Astrocyte of the spinal cord (primary cell): Measurements from ENCODE around the gene RCBTB2.

Source experiments
- DNase-seq: peaks from one replicate; pipeline ENCODE4 v3.0.0; 2011; ENCODE audit warnings: low read depth, low spot score
- H3K4me3 ChIP-seq: 2 replicates; pipeline ENCODE4 v1.5.1; 2011; ENCODE audit warnings: low read depth, mild to moderate bottlenecking, low read length, moderate library complexity
- in situ Hi-C: cut with HindIII; loops from 2 replicates; pipeline ENCODE4 v1.10.0; 2017; ENCODE audit warnings: low sequenced_read_pairs
- TF ChIP-seq, protein P1 (sequence below): IDR thresholded peaks from 2 replicates; pipeline ENCODE4 v1.5.1; 2012; ENCODE audit warnings: low read depth, mild to moderate bottlenecking, low read length, inconsistent platforms

Gene RCBTB2

DNA sequence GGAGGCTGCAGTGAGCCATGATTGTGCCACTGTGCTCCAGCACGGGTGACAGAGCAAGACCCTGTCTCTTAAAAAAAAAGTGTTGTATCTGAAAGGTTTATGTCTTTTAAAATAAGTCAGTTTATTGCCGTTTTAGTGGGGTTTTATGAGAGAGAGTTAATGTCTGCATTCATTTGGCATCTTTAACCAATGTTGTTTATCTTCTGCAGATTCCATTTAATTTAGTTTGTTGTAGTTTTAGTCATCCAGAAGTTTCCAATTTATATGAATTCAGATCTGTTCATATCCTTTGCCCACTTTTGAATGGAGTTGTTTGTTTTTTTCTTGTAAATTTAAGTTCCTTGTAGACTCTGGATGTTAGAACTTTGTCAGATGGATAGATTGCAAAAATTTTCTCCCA is 83.2 kb downstream of the RCBTB2 start:
- no peak overlapping the region for H3K4me3 ChIP-seq
- TF ChIP-seq, protein P1, sequence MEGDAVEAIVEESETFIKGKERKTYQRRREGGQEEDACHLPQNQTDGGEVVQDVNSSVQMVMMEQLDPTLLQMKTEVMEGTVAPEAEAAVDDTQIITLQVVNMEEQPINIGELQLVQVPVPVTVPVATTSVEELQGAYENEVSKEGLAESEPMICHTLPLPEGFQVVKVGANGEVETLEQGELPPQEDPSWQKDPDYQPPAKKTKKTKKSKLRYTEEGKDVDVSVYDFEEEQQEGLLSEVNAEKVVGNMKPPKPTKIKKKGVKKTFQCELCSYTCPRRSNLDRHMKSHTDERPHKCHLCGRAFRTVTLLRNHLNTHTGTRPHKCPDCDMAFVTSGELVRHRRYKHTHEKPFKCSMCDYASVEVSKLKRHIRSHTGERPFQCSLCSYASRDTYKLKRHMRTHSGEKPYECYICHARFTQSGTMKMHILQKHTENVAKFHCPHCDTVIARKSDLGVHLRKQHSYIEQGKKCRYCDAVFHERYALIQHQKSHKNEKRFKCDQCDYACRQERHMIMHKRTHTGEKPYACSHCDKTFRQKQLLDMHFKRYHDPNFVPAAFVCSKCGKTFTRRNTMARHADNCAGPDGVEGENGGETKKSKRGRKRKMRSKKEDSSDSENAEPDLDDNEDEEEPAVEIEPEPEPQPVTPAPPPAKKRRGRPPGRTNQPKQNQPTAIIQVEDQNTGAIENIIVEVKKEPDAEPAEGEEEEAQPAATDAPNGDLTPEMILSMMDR = no peak
- in situ Hi-C loops = no loop called here
- DNase-seq = no peak

DNA sequence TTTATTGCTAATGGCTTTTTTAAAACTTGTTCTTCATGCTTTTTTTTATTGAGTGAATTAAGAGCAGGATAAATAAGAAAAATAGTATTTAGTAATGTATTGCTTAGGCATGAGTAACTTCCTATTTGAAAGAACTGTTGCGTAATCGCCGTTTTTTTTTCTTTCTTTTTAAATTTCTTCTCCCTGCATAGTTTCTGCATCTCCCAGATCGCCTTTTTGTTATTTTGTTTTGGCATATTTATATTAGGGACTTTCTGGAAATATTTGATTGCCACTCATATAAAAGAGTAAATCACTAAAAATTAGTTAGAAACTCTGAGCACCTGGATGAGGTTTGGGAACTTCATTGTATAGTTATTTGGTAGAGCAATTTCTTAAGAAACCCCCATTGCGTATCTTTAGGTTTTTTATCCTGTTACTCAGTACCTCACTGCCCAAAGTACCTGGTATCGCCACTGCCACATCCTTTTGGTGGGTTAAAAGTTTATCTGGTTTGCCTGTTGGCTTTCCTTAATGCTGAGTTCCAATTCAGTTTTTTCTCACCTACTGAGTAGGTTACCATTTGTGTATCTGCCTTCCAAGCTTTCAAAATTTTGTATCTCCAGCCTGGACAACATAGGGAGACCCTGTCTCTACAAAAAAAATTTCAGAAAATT is 83.8 kb downstream of the RCBTB2 start:
- TF ChIP-seq, protein P1 = no peak
- H3K4me3 ChIP-seq = no peak overlapping the region
- peak; percentile 69 for DNase-seq
- in situ Hi-C loops = no loop called here

- no peak overlapping the region for H3K4me3 ChIP-seq
- DNase-seq = no peak
- in situ Hi-C loops = no loop called here
- TF ChIP-seq, protein P1 = no peak
Observed at GRCh38 chr13:48448285-48448958, 84.5 kb downstream of the RCBTB2 start.

DNA sequence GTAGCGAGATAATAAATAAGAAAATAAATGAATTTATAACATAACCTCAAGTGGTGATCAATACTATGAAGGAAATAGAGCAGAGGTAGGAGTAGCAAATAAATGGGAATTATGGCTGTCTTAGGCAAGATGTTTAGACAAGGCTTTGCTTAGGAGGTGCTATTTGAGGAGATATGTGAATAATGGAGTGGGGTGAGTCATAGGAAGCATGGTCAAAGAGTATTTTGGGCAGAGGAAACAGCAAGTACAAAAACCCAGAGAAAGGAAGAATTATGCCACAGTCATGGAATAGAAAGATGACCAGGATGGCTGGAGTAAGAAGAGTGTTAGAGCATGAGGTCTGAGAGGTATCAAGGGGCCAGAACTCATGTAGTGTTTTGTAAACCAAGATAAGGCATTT is 86.4 kb downstream of the RCBTB2 start:
- TF ChIP-seq, protein P1 = no peak

DNA sequence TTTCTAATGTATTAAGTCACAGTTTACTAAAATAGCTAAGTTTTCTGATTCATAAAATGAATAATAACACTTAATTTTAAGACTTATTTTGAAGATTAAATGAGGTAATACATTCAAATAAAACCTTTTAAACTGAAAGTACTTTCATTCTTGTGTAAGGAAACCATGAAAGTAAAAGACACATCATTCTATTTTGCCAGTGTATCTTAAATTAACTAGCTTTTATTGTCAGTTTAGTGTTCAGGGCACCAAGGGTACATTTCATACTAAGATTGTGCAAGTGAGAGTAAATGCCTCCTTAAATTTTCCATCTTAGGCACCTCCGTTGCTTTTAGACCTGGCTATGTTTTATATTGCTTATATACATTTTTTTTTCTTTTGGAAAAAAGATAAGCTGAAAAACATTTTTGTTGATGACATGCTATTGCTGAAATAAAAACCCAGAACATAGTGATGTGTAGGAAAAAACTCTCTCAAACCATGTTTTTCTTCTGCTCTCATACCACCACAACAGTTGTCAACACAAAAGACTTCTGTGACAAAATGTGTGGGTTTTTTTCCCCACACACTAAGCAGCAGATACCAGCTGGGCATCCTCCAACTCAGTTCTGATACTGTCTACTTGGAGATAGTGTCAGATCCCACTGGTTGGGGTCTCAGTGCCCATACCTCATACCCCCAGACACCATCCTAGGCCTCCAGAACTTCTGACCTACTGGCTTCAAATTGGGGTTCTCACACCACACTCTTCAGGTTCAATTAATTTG is 89.3 kb downstream of the RCBTB2 start:
- H3K4me3 ChIP-seq = no peak overlapping the region
- DNase-seq = no peak
- TF ChIP-seq, protein P1 = no peak
- in situ Hi-C loops = no loop called here

More for the DNA sequence above, 86.4 kb downstream of the RCBTB2 start:
- in situ Hi-C loops = no loop called here
- peak; percentile 74 for DNase-seq
- H3K4me3 ChIP-seq = no peak overlapping the region
